HG03108 (cell line): ENCODE measurements around the gene IDUA.

ENCODE experiments used
- ATAC-seq: cut with Tn5 transposase; IDR thresholded peaks from one replicate; pipeline ENCODE4 v1.9.1; 2021; ENCODE audit warnings: moderate library complexity; ENCODE audit not compliant: unreplicated experiment

IDUA gene

DNA sequence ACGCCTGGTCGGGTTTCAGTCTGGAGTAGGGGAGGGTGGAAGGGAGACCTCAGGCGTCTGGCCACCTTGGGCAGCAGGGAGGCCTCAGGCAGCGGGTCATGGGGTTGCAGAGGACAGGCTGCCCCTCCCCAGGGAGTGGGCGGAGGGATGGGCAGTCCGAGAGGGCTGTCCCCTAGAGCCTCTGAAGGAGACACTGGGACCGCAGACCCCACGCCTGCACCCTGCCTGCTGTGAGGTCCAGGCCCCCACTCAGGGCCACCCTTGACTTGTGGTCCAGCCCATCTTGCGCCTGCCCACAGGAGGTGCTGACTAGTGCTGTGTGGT, 41.0 kb downstream of the IDUA start:
- ATAC-seq = no peak

DNA sequence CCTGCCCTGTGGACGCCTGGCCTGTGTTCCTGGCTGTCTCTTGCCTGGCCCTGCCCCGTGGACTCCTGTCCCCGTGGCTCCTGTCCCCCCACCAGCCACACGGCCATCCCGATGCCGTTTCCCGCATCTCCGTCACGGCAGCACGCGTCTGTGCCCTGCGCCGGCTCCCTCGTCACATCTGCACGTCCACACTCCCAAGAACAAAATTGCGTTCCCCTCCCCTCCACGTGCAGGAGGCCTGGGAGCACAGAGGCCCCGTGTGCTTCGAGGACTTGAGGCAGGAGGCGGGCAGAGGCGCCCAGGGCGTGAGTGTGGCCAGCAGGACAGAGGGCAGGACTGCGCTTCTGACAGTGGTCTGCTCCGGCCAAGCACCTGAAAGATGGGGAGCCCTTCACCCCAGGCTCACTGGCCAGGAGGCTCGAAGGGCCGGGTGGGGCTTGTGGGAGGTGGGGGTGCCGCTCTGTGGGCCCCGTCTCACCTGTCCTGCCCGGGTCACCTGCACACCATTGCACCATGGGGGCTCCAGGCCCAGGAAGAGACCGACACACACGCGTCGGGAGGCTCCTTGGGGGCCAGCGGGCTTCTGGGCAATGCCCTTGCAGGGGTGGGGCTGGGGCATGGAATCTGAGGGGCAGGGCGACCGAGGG, 41.9 kb downstream of the IDUA start:
- no peak for ATAC-seq

DNA sequence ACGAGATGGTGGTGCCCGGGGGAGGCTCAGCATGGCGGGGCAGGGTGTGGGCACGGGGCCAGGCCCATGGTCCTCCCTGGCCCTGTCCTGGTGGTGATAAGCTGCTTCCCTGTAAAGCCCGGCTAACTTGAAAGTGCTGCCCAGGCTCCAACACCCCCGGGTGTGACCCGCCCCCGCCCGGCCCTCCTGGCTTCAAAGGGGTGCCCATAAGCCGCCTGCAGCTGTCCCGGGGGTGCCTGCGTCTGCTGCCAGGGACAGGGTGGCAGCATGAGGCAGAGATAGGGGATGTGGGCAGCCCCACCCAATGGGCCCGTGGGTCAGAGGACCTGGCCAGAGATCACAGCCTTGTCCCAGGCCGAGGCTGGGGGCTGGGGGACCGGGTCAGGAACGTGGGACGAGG, 42.7 kb downstream of the IDUA start:
- no peak for ATAC-seq

DNA sequence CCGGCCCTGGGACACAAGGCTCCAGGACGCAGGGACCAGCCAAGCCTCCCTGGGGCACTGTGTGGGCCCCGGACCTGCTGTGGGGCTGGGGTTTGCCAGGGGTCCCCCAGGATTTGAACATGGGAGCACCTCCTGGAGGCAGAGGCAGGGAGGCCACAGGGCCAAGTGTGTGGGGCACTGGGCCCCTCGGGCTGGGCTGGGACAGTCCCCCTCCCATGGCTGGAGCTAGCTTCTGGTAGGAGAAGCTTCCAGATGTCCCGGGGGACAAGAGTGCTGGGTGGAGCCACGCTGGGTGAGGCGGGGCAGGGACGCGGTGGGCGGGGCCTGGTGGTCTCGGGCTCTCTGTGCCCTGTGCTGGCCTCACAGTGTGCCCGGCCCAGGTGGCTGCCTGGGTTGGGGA, 43.2 kb downstream of the IDUA start:
- ATAC-seq = no peak

DNA sequence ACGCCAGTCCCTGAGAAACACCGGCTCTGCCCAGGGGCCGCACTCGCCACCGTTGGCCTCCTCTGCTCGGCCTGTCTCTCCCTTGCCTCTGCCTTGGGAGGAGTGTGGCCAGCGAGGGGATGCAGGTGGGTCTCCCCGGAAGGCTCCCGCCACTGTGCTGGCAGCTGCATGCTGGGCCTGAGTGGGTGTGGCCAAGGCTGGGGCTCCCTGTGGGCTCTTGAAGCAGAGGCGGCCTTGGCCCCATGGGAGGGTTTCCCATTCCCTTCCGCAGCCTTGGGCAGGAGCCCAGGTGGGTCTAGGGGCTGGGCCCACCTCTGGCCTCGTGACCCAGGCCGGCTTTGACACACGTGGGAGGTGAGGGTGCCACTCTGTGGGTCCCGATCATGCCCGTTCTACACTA, 43.7 kb downstream of the IDUA start:
- no peak for ATAC-seq

DNA sequence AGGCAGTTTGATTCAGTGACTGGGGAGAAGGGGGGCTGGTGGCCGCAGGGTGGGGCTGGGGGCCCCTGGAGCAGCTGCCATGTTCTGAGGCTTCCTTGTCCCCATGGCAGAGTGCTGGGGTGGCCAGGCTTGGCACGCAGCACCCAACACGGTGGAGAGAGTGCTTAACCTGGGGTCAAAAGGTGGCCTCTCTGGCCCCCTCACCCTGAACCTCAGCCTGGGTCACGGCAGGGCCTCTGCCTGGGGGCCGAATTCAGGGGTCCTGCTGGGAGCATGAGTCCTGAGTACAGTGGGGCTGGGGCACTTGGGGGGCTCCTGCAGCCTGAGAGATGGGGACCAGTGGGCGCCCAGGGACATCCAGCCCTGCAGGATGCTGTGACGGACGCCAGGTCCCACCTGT, 44.5 kb downstream of the IDUA start:
- ATAC-seq = no peak

DNA sequence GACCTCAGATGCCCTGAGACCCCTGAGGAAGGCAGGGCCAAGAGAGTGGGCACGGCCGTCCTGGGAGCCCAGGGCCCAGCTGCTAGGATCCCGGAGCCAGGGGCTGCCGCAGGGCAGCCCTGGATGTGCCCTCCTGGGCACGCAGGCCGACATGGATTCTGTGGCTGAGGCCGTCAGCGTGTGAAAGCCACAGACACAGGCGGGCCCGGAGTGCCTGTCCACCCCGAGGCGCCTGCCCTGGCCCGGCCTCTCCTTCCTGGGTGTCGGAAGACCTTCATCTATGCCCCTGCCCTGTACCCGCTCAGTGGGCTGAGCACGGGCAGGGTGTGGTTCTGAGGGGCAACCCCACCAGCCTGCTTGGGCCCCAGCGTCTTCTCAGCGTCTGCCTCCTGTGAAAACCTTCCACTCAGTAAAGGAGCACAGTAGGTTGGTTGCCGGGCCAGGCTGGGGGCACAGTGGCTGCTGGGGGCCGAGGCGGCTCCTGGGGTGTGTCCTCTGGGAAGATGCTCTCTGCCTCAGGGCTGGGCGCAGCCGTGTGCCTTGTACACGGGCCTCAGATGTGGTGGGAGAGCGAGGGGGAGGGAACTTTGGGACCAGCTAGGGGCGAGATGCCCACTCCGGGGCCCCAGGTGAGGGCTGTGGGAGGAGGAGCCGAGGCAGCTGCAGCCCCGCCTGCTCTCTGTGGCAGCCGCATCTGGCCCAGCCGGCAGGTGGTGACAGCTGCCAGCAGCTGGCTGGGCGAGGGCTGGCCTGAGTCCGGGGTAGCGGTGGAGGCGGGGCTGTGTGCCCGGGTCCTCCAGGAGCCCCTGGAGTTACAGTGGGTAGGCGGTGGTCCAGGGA, 45.3 kb downstream of the IDUA start:
- ATAC-seq = no peak

DNA sequence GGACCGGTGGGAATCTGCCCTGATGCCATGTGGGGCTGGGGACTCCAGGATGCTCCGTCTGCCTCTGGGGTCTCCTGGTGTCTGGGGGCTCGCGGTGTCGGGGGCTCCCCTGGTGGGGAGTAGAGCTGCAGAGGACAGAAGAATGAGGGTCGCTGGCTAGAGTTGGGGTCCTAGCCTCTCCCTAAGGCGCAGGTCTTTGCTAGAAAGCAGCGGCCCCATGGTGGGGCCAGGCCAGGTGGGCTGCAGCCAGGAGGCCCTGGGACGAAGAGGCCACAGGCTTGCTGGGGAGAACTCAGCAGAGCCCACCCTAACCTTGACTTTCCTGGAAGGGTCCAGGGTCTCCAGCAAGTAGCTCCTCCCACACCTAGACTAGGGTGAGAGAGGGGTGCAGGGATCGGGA, 46.0 kb downstream of the IDUA start:
- ATAC-seq = no peak

DNA sequence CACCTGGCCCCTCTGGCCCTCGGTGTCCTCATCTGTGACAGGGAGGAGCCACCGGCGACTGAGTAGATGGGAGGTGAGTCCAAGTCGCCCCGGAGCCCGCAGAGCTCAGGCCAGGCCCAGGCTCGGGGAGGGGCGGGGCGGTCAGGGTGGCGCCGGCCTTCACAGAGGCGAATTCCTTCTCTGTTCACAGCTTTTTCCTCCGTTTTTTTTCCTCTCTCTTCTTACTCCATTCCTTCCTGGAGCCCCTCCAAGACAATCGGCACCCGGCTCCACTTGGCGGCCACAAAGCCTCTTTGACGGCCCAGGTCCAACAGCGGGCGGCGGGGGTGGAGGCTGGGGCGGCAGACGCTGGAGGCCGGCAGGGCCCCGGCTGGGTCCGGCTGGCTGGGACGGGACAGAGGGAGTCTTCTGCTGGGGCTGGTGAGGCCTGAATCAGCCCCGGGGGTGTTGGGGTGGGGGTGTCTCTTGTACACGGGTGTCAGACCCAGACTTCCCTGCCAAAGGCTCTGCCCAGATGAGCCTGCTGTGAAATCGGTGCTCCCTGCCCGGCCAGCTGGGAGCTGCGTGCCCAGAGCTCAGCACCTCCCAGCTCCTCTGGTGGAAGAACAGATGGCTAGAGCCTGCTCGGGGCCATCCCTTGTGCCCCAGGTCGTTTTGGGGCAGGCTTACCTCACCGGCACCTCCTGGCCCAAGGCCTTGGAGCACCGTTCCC, 47.2 kb downstream of the IDUA start:
- no peak for ATAC-seq

DNA sequence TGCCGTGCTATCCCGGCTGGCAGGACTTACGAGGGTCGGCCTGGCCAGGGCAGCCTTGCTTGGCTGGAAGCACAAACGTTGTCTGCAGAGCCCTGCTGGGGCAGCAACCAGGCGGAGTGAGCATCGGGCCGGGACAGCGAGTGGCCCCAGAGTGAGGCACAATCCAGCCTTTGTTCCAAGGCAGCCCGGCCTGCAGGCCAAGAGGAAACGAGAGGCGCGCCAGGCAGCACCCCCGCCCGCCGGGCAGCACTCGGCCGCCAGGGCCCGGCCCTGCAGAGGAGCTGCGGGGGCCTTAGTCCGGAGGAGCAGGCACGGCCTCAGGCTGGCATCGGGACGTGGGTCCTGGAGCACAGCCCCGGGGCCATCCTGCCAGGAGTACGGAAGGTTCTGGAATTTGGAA, 48.7 kb downstream of the IDUA start:
- ATAC-seq = no peak

DNA sequence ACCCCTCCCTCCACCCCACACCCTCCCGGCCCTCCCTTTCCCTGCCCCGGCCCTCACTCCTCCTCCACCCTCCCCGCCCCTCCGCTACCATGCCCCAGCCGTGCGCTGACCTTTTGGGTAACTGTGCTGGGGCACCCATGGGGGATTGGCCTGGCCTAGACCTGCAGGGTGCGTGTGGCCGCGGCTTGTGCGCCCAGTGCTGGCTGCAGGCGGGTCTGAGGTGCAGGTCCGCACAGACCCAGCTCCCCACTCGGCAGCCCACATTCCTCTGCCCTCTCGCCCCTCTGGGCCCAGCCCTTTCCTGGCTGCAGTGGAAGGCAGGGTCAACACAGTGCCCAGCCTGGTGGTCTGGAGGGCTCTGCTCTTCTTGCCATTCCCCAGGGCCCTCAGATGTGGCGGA, 49.3 kb downstream of the IDUA start:
- ATAC-seq = no peak

DNA sequence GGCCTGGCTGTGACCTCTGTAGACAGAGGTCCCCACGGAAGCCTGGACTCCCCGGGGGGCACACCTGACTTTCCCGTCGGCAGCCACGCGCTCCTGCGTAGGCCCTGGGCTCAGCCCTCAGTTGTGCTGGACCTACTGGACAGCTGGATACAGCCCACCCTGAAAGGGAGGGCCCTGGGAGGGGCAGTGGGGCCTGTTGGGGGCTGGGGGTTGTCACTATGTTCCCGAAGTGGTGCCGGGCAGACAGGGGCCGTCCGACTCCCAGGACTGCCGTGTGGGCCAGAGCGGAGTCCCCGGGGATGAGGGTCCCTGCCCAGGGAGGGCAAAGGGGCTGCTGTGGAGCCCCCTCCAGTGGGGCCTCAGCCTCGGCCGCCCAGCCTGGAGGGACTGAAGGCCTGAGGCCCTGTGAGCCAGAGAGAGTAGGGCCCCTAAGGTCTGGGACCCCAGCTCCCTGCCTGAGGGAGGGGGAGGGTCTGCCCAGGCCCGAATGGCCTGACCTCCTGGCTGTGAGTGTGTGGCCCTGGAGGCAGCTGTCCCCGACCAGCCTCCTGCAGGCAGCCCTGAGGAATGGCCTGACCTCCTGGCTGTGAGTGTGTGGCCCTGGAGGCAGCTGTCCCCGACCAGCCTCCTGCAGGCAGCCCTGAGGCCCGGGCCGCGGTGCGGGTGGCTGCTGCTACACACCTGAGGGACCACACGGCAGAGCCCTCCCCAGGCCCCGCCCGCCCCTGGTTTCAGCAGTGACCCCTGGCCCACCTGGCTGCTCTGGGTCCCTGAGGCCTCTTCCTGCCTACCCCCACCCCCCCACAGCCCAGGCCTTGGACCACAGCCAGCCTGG, 50.3 kb downstream of the IDUA start:
- ATAC-seq = no peak

DNA sequence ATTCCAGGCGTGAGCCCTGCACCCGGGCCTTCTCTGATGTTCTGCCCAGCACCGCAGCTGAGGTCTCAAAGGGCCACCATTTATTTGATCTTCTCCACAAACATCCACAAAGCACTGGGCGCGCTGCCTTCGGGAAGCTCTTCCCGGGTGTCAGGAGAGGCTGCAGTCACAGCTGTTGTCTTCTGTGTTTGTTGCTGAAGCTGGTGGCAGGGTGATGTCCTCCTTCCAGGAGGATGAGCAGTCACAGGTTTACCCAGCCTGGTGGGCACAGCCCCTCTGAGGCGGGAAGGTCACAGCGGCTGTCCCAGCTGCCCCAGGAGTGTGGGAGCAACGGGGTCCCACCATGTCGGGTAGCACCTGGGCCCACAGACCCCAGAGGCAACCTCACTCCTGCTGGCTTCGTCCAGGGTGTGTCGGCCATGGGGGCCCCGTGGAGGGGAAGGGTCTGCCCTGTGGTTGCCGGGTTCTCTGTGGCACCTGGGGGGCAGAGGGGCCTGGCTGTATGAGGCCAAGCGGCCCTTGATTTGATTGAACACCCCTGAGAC, 52.2 kb downstream of the IDUA start:
- ATAC-seq = no peak

DNA sequence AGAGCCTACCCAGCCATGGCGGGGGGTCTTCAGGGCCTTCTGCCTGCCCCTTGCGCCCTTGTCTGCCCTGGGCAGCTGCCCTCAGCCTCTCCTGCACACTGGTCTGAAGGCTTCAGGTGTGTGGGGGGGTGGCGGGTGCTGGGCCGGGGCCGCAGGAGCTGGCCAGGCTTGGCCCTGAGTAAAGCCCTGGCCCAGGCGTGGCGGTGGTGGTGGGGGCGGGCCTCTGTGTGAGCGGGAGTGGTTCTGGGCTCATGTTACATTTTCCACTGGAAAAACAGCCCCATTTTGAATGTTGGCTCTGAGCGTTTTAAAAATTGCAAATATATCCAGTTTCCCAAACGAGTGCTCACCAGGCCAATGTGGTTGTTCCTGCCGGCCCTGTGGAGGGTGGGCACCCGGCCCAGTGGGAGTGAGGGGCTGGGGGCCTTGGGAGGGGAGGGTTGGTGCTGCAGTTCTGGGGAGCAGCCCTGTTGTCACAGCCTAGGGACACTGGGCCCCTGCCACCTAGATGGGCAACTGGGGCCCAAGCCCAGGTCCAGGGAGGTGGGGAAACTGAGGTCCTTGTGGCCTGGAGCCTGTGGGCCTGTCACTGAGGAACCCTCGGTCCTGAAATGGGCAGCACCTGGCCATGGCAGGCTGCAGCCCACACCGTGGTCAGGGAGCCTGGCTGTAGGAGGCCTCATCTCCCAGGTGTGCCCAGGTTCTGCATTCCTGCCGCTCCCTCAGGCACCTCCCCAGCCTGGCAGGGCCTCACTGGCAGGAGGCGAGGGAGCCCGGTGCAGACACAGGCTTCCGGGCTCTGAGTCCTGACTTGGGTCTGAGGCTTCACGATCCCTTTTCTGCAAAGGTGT, 52.9 kb downstream of the IDUA start:
- ATAC-seq = no peak

DNA sequence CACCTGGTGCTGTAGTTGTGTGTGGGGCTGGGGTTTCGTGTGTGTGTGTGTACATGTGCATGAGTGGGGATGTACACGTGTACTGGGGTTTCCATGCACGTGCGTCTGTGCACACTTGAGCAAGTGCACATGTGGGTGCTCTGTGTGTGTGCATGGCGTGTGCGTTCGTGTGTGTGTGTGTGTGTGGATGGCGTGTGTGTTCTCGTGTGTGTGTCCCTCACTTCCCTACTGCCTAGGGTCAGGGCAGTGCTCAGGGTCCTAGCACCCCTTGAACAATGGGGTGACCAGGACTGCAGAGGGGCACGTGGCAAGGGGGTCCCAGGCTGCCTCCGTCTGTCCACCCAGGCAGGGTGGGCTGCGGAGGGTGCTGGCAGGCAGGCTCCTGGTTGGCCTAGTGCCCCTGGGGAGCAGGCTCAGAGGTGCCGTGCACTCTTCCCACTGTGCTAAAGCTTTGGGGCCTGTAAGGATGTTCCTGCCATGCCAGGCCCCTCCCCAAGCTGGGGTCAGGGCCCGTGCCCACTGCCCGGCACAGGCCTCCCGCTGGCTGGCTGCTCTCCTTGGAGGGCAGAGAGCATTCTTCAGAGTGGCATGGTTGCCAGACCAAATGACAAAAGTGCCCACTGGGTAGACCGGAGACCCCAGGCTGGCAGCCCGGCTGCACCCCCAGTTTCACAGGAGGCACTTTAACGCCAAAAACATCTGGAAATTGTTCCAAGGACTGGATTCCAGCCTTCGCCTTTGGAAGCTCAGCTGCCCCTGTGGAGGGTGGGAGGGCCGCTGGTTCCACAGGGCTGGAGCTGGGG, 53.7 kb downstream of the IDUA start:
- no peak for ATAC-seq

DNA sequence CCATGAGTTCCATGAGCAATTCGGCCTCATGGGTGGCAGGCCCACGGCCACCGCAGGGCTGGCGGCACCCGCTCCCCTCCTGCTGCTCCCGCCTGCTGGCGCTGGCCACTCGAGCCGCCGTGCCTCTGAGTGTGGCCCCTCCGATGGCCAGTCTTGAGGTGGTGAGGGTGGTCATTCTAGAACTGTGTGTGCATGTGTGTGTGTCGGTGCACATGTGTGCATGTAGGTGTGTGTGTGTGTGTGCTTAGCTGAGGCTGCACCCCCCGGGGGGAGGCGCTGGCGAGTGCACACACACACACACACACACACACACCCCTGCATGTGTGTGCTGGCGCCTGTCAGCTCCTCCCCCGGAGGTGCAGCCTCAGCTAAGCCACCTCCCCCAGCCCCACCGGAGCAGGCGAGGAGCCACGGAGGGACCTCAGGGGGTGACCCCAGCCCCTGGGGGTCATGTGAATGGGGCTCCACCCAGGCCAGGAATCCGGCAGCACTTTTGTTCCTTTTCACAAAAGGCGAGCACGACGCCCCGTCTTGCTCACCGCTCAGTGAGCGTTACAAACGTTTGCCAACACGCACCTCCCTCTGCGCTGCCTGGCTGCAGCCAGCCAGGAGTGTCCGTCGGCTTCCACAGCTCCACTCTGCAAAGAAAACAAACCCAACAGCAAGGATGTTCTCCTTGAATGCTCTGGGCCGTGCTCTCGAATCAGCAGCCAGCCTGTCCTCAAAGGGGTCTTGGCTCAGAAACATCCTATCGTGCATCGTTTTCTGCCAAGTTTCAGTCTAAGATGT, 54.5 kb downstream of the IDUA start:
- ATAC-seq = no peak

DNA sequence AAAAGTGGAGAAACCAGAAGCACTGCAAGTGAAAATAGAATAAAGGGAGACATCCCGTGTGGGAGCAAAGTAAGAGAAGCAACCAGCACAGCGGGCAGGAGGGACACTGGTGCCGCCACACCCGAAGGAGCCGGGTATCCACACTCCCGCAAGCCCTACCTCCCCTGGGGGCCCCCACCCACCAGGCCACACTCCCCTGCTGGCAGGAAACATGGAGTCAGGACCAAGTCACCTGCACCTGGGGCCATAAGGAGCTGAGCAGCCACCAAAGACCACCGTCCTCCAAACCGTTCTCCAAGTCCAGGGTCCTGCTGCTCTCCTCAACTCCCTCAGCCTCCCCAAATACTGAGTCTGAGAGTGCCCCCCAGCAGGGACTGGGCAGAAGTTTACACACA, 55.1 kb downstream of the IDUA start:
- ATAC-seq = no peak

DNA sequence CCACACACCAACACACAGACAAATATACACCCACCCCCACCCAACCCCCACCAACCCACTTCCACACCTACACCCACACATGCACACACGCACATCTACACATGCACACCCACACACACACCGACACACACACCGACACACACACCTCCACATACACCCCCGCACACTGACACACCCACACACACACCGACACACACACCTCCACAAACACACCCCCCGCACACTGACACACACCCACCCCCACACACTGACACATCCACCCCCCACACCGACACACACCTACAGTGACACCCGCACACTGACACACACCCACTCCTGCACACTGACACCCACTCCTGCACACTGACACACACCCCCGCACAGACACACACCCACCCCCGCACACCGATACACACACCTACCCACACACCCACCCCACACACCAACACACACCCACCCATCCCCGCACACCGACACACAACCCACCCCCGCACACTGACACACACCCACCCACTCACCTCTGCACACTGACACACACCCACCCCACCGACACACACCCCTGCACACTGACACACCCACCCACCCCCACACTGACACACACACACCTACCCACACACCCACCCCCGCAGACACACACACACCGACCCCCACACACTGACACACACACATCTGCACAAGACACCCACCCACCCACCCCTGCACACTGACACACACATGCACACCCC, 55.7 kb downstream of the IDUA start:
- no peak for ATAC-seq
